Measurements from ENCODE around the gene DNAJA1.
A peak's percentile ranks its signal among the peaks of the same experiment; 100 is the strongest.
"Not testable (repeated sequence)": the region's sequence is repeated elsewhere in the genome, so short reads cannot be mapped to it uniquely, and the experiment has no call there.

DNAJA1 gene

GRCh38 chr9:33082538-33083326, 57.7 kb downstream of the DNAJA1 start:
- peak; percentile 10 for DNase-seq

GRCh38 chr9:33085672-33086071, 60.6 kb downstream of the DNAJA1 start:
- DNase-seq, result not testable (repeated sequence)
